Thyroid gland (tissue), 4 donors: ENCODE results near the gene SLIT2.

Experiments used
- POLR2A ChIP-seq, 2 donors: fragments of 450-650 bp; IDR thresholded peaks; one replicate each; pipeline ENCODE4 v1.6.1; 2017; ENCODE audit warnings: antibody characterized with exemption in 2 of 2, mild to moderate bottlenecking in 2 of 2, moderate library complexity in 1 of 2
- TF ChIP-seq, protein P1 (sequence below), 6 experiments: fragments of 200-600 bp in 3 of 6; fragments of 450-650 bp in 3 of 6; sonication (generic) in 3 of 6; IDR thresholded peaks; one replicate each; pipeline ENCODE4 v1.5.1; 2016 to 2019; ENCODE audit warnings: antibody characterized with exemption in 6 of 6, mild to moderate bottlenecking in 2 of 6, inconsistent platforms in 1 of 6, moderate library complexity in 1 of 6

DNA sequence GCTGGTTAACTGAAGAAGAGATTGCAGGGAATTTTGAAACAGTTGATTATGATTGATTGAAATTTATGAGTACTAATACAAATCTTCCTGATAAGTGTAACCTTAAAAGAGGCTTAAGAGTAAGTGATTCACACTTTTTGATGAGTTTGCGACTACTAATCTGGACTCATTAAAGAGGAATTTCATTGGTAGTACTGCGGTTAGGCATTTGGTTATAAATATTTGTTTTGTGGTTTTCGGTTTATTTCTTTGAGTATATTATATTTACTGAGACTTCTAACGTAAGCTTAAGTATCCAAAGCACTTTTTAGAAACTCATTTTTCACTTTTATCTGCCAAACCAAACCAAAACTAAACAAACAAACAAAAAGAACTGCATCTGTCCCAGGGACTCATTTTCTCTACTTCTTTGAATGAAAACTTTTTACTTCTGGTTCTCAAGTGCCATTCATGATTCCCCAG lies 20.7 kb downstream of the SLIT2 start:
- TF ChIP-seq, protein P1, sequence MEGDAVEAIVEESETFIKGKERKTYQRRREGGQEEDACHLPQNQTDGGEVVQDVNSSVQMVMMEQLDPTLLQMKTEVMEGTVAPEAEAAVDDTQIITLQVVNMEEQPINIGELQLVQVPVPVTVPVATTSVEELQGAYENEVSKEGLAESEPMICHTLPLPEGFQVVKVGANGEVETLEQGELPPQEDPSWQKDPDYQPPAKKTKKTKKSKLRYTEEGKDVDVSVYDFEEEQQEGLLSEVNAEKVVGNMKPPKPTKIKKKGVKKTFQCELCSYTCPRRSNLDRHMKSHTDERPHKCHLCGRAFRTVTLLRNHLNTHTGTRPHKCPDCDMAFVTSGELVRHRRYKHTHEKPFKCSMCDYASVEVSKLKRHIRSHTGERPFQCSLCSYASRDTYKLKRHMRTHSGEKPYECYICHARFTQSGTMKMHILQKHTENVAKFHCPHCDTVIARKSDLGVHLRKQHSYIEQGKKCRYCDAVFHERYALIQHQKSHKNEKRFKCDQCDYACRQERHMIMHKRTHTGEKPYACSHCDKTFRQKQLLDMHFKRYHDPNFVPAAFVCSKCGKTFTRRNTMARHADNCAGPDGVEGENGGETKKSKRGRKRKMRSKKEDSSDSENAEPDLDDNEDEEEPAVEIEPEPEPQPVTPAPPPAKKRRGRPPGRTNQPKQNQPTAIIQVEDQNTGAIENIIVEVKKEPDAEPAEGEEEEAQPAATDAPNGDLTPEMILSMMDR (IDR thresholded peaks at IDR 0.05): no peak
- no peak for TF ChIP-seq POLR2A (IDR thresholded peaks at IDR 0.05)
